Ramos (cell line): ENCODE results near the gene OR4A15.

Experiments used
- in situ Hi-C: fragments of 300-500 bp; cut with MboI; formaldehyde crosslinking; loops from one replicate; pipeline ENCODE4 v1.14.3; 2022; ENCODE audit warnings: low sequenced_read_pairs; ENCODE audit not compliant: unreplicated experiment

Gene OR4A15

GRCh38 chr11:55367674-55368073, at the start of gene OR4A15:
Gene OR4A15, plus strand, starts transcription at chr11:55367974. Its CDS starts 0 bp downstream, at chr11:55367974.
- in situ Hi-C loops = no loop called here

GRCh38 chr11:55324500-55324899, 43.3 kb upstream of the OR4A15 start:
- in situ Hi-C loops = no loop called here

- in situ Hi-C loops = no loop called here
Observed at GRCh38 chr11:55342901-55343300, 24.9 kb upstream of the OR4A15 start, which contains the start of gene OR4A16. Gene OR4A16, plus strand, starts transcription at chr11:55343201. Its CDS starts 0 bp downstream, at chr11:55343201.

- in situ Hi-C loops = no loop called here
Observed at GRCh38 chr11:55345306-55345705, 22.5 kb upstream of the OR4A15 start.

GRCh38 chr11:55349032-55349431, 18.7 kb upstream of the OR4A15 start:
- in situ Hi-C loops = no loop called here

- in situ Hi-C loops = no loop called here
Observed at GRCh38 chr11:55357560-55358184, 10.1 kb upstream of the OR4A15 start.

- in situ Hi-C loops = no loop called here
Observed at GRCh38 chr11:55401011-55401410, 33.2 kb downstream of the OR4A15 start.
